GM19035 (cell line): Measurements from ENCODE around the gene EPHA2.
"Not testable (repeated sequence)": the region's sequence is repeated elsewhere in the genome, so short reads cannot be mapped to it uniquely, and the experiment has no call there.

Experiments used
- ATAC-seq: cut with Tn5 transposase; IDR thresholded peaks from one replicate; pipeline ENCODE4 v1.9.1; 2021; ENCODE audit not compliant: unreplicated experiment

Gene EPHA2

GRCh38 chr1:16155537-16156410, at the start of gene EPHA2:
TSS of gene EPHA2 (minus strand) at chr1:16156069. CDS start at chr1:16155932, 137 bp downstream.
- no peak for ATAC-seq

GRCh38 chr1:16205334-16205671, 49.4 kb upstream of the EPHA2 start:
- ATAC-seq = no peak

GRCh38 chr1:16204634-16205333, 48.9 kb upstream of the EPHA2 start:
- no peak for ATAC-seq

- no peak for ATAC-seq
Observed at GRCh38 chr1:16204216-16204615, 48.3 kb upstream of the EPHA2 start.

- no peak for ATAC-seq
Observed at GRCh38 chr1:16203550-16203949, 47.7 kb upstream of the EPHA2 start.

- ATAC-seq = no peak
Observed at GRCh38 chr1:16202281-16203210, 46.7 kb upstream of the EPHA2 start.

GRCh38 chr1:16199700-16200099, 43.8 kb upstream of the EPHA2 start:
- ATAC-seq = no peak

- no peak for ATAC-seq
Observed at GRCh38 chr1:16199157-16199501, 43.3 kb upstream of the EPHA2 start.

GRCh38 chr1:16198444-16199156, 42.7 kb upstream of the EPHA2 start:
- no peak for ATAC-seq

- ATAC-seq = no peak
Observed at GRCh38 chr1:16196874-16197273, 41.0 kb upstream of the EPHA2 start.

- ATAC-seq = not testable (repeated sequence)
Observed at GRCh38 chr1:16196139-16196538, 40.3 kb upstream of the EPHA2 start.

- no peak for ATAC-seq
Observed at GRCh38 chr1:16195518-16195905, 39.6 kb upstream of the EPHA2 start.

GRCh38 chr1:16191916-16192546, 36.2 kb upstream of the EPHA2 start:
- ATAC-seq = no peak

- no peak for ATAC-seq
Observed at GRCh38 chr1:16191309-16191708, 35.4 kb upstream of the EPHA2 start.

GRCh38 chr1:16189921-16190621, 34.2 kb upstream of the EPHA2 start:
- no peak for ATAC-seq

GRCh38 chr1:16189003-16189402, 33.1 kb upstream of the EPHA2 start:
- ATAC-seq = no peak

GRCh38 chr1:16187748-16188401, 32.0 kb upstream of the EPHA2 start:
- ATAC-seq = no peak

- no peak for ATAC-seq
Observed at GRCh38 chr1:16186655-16187235, 30.9 kb upstream of the EPHA2 start.
